Measurements from ENCODE around the gene ZNF579. TPM values are rescaled to one million over a fixed set of nuclear protein-coding genes. Genes with fewer than 3 reads are reported as not detected.

ZNF579 gene
- total RNA-seq, 1 donor from 2014 or later = 58.0 TPM

DNA sequence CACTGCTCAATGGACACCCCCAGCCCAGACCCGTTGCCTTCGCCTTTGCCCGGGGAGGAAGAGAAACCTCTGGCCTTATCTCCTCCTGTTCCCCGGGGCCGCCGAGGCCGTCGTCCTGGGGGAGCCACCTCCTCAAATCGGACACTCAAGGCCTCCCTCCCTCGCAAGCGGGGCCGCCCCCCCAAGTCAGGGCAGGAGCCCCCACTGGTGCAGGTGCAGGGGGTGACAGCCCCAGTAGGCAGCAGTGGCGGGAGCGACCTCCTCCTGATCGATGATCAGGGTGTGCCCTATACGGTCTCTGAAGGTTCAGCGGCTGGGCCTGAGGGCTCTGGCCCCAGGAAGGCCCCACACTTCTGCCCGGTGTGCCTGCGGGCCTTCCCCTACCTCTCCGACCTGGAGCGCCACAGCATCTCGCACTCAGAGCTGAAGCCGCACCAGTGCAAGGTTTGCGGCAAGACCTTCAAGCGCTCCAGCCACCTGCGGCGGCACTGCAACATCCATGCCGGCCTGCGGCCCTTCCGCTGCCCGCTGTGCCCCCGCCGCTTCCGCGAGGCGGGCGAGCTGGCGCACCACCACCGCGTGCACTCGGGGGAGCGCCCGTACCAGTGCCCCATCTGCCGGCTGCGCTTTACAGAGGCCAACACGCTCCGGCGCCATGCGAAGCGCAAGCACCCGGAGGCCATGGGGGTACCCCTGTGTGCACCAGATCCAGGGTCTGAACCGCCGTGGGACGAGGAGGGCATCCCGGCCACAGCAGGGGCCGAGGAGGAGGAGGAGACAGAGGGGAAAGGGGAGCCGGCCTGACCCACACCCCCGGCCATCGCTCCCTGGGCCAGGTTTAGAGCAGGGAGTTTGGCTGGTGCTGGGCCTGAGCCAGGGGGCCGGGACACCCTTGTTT lies 21.7 kb upstream of the ZNF579 start:
- Mint-ChIP-seq H3K27ac (ENCODE audit: unreplicated experiment) (no peak overlapping the region), H3K4me3 (ENCODE audit: unreplicated experiment) (no peak overlapping the region), H3K9me3 (ENCODE audit: unreplicated experiment) (peaks cover 5% of the 10 kb centered on the region), H3K36me3 (ENCODE audit: low read depth, unreplicated experiment) (peaks cover 10% of the 10 kb centered on the region), H3K4me1 (ENCODE audit: low read depth, unreplicated experiment) (peaks cover 15% of the 10 kb centered on the region), H3K27me3 (ENCODE audit: low read depth, unreplicated experiment) (no peaks in the 10 kb centered on the region)
- Histone ChIP-seq H3K9ac (ENCODE audit: low read length) (no peak overlapping the region), H3K4me2 (ENCODE audit: low read length) (no peak overlapping the region), H3K79me2 (ENCODE audit: insufficient read depth, low read length) (peaks cover 27% of the 10 kb centered on the region), H3K27ac (ENCODE audit: low read depth, low read length) (no peak overlapping the region), H3K4me3 (ENCODE audit: insufficient read depth, low read depth, low read length) (no peak overlapping the region), H3K36me3 (ENCODE audit: insufficient read depth, low read length) (no peaks in the 10 kb centered on the region), H3K4me1 (ENCODE audit: insufficient read depth, low read length) (peaks cover 14% of the 10 kb centered on the region), H3K27me3 (ENCODE audit: insufficient read depth, low read length) (no peaks in the 10 kb centered on the region), H4K20me1 (ENCODE audit: insufficient read depth, low read length) (peaks cover 11% of the 10 kb centered on the region), H3K9me3 (ENCODE audit: insufficient read depth, low read depth, low read length) (no peaks in the 10 kb centered on the region), H2AFZ (ENCODE audit: low read depth, low read length) (no peak overlapping the region)
- FAIRE-seq = no peak
- DNase-seq (ENCODE audit: low read depth) = no peak
- TF ChIP-seq CTCF (IDR thresholded peaks at IDR 0.05; ENCODE audit: insufficient read depth, low read depth, low read length) = no peak
- no peak for TF ChIP-seq EZH2 (IDR thresholded peaks at IDR 0.05; ENCODE audit: insufficient read depth, low read length)

- H3K9me3 Mint-ChIP-seq (ENCODE audit: unreplicated experiment) = peaks cover 5% of the 10 kb centered on the region
- Histone ChIP-seq H2AFZ (ENCODE audit: low read depth, low read length) (no peak overlapping the region), H3K9me3 (ENCODE audit: insufficient read depth, low read depth, low read length) (no peaks in the 10 kb centered on the region), H3K79me2 (ENCODE audit: insufficient read depth, low read length) (peaks cover 15% of the 10 kb centered on the region), H3K27ac (ENCODE audit: low read depth, low read length) (no peak overlapping the region), H3K27me3 (ENCODE audit: insufficient read depth, low read length) (no peaks in the 10 kb centered on the region), H3K9ac (ENCODE audit: low read length) (peak overlapping the region; percentile 96), H3K4me2 (ENCODE audit: low read length) (peak overlapping the region; percentile 89), H3K4me1 (ENCODE audit: insufficient read depth, low read length) (peaks cover 5% of the 10 kb centered on the region), H4K20me1 (ENCODE audit: insufficient read depth, low read length) (no peaks in the 10 kb centered on the region), H3K4me3 (ENCODE audit: insufficient read depth, low read depth, low read length) (peak overlapping the region; percentile 58), H3K36me3 (ENCODE audit: insufficient read depth, low read length) (peaks cover 5% of the 10 kb centered on the region)
- TF ChIP-seq EZH2 (IDR thresholded peaks at IDR 0.05; ENCODE audit: insufficient read depth, low read length) (no peak), CTCF (IDR thresholded peaks at IDR 0.05; ENCODE audit: insufficient read depth, low read depth, low read length) (no peak)
- peak overlapping the region; percentile 86 for H3K27ac Mint-ChIP-seq (ENCODE audit: unreplicated experiment)
- peak overlapping the region; percentile 74 for H3K4me3 Mint-ChIP-seq (ENCODE audit: unreplicated experiment)
- no peak for FAIRE-seq
- peaks cover 6% of the 10 kb centered on the region for H3K4me1 Mint-ChIP-seq (ENCODE audit: low read depth, unreplicated experiment)
- H3K27me3 Mint-ChIP-seq (ENCODE audit: low read depth, unreplicated experiment) = no peaks in the 10 kb centered on the region
- DNase-seq (ENCODE audit: low read depth) = no peak
- H3K36me3 Mint-ChIP-seq (ENCODE audit: low read depth, unreplicated experiment) = peaks cover 11% of the 10 kb centered on the region
Observed at GRCh38 chr19:55601084-55601483, 20.4 kb upstream of the ZNF579 start.

DNA sequence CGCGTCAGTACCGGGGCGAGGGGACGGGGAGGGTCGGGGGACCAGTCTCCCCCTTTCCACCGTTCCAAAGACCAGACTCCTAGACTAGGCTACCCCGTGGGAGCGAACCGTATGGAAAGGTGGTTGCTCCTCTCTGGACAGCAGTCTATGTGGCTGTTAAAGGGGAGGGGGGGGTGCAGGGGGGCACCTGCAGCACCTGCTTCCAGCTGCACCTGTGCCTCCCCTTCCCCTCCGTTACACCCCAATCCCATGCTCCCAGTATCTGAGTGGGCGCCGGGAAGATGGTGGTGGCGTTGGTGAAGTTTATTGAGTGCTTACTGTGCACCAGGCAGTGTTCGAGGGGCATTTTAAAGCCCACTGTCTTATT lies 20.0 kb upstream of the ZNF579 start:
- peak overlapping the region; percentile 11 for H3K27ac ChIP-seq (ENCODE audit: low read depth, low read length)
- FAIRE-seq (no peak), DNase-seq (ENCODE audit: low read depth) (no peak)
- Mint-ChIP-seq H3K4me3 (ENCODE audit: unreplicated experiment) (peak overlapping the region; percentile 74), H3K27me3 (ENCODE audit: low read depth, unreplicated experiment) (no peaks in the 10 kb centered on the region), H3K27ac (ENCODE audit: unreplicated experiment) (peak overlapping the region; percentile 34), H3K36me3 (ENCODE audit: low read depth, unreplicated experiment) (peaks cover 15% of the 10 kb centered on the region), H3K4me1 (ENCODE audit: low read depth, unreplicated experiment) (peaks cover 6% of the 10 kb centered on the region), H3K9me3 (ENCODE audit: unreplicated experiment) (peaks cover 5% of the 10 kb centered on the region)
- H2AFZ ChIP-seq (ENCODE audit: low read depth, low read length) = peak overlapping the region; percentile 10
- H3K9me3 ChIP-seq (ENCODE audit: insufficient read depth, low read depth, low read length) = no peaks in the 10 kb centered on the region
- H3K4me1 ChIP-seq (ENCODE audit: insufficient read depth, low read length) = peaks cover 5% of the 10 kb centered on the region
- peaks cover 12% of the 10 kb centered on the region for H3K79me2 ChIP-seq (ENCODE audit: insufficient read depth, low read length)
- H3K4me2 ChIP-seq (ENCODE audit: low read length) = peak overlapping the region; percentile 89
- H3K9ac ChIP-seq (ENCODE audit: low read length) = peak overlapping the region; percentile 96
- peaks cover 9% of the 10 kb centered on the region for H3K36me3 ChIP-seq (ENCODE audit: insufficient read depth, low read length)
- TF ChIP-seq EZH2 (IDR thresholded peaks at IDR 0.05; ENCODE audit: insufficient read depth, low read length) (no peak), CTCF (IDR thresholded peaks at IDR 0.05; ENCODE audit: insufficient read depth, low read depth, low read length) (no peak)
- H4K20me1 ChIP-seq (ENCODE audit: insufficient read depth, low read length) = no peaks in the 10 kb centered on the region
- H3K27me3 ChIP-seq (ENCODE audit: insufficient read depth, low read length) = no peaks in the 10 kb centered on the region
- H3K4me3 ChIP-seq (ENCODE audit: insufficient read depth, low read depth, low read length) = peak overlapping the region; percentile 58

Data from astrocyte (in vitro differentiated cells and primary cell).